Adipose tissue (tissue), 3 donors: ENCODE measurements around the gene TOP2B. TPM values are rescaled to one million over a fixed set of nuclear protein-coding genes. Genes with fewer than 3 reads are reported as not detected.

Experiments
- H3K27ac ChIP-seq: one replicate; pipeline ENCODE4 v1.5.1; 2013; ENCODE audit warnings: low read depth, low read length
- WGBS, 3 donors: extraction: QIAGEN DNeasy Blood & Tissue Kit; methylation state at CpG; one replicate each; pipeline ENCODE4 v1.1.7; 2013; 5-methylcytosine and 5-hydroxymethylcytosine counted together
- polyA plus RNA-seq, 3 donors: library from polyadenylated mRNA; stranded (reverse); fragments of 200-250 nt; gene quantifications; one replicate each; pipeline ENCODE4 v1.2.3, GENCODE V29; 2013
- donor health status: healthy with polysubstance abuse.
- donor health status: Bipolar disorder and iron deficiency.
- donor health status: healthy.

The TOP2B gene
- polyA plus RNA-seq = 10 to 100 TPM; 22.0 to 51.7 (median 34.5) TPM

- peak within 1 kb of the TSS; percentile 86 for H3K27ac ChIP-seq
- 0 to 1% (median 0%) methylated on average over 31 to 33 of the region's 33 CpGs for WGBS, 3 donors
Measured at GRCh38 chr3:25664812-25665314, at the start of gene TOP2B. Gene TOP2B, minus strand, starts transcription at chr3:25664907. Its CDS starts 610 bp downstream, at chr3:25664297.

GRCh38 chr3:25713341-25713985, 48.8 kb upstream of the TOP2B start:
- H3K27ac ChIP-seq = no peak overlapping the region
- WGBS, 3 donors = 88 to 94% (median 92%) methylated on average over 11 of the region's 11 CpGs

GRCh38 chr3:25711090-25711489, 46.4 kb upstream of the TOP2B start:
- H3K27ac ChIP-seq = no peak overlapping the region
- 94 to 96% (median 94%) methylated on average over 2 of the region's 2 CpGs for WGBS, 3 donors

- 58 to 61% (median 59%) methylated on average over 3 of the region's 3 CpGs for WGBS, 3 donors
- no peak overlapping the region for H3K27ac ChIP-seq
Measured at GRCh38 chr3:25708036-25708435, 43.3 kb upstream of the TOP2B start.

GRCh38 chr3:25707268-25707926, 42.7 kb upstream of the TOP2B start:
- H3K27ac ChIP-seq = no peak overlapping the region
- WGBS, 3 donors = 82 to 88% (median 87%) methylated on average over 2 of the region's 2 CpGs

GRCh38 chr3:25706213-25706612, 41.5 kb upstream of the TOP2B start:
- 77 to 90% (median 84%) methylated on average over 4 of the region's 4 CpGs for whole genome bisulfite sequencing, 3 donors

GRCh38 chr3:25697553-25697952, 32.8 kb upstream of the TOP2B start:
- 62 to 78% (median 63%) methylated on average over 1 of the region's 1 CpG for WGBS, 3 donors
- no peak overlapping the region for H3K27ac ChIP-seq

More at GRCh38 chr3:25706213-25706612, 41.5 kb upstream of the TOP2B start:
- H3K27ac ChIP-seq = no peak overlapping the region

- no peak overlapping the region for H3K27ac ChIP-seq
Measured at GRCh38 chr3:25695731-25696420, 31.2 kb upstream of the TOP2B start.

GRCh38 chr3:25693238-25693637, 28.5 kb upstream of the TOP2B start:
- 64 to 68% (median 67%) methylated on average over 3 of the region's 3 CpGs for WGBS, 3 donors
- H3K27ac ChIP-seq = no peak overlapping the region

More at GRCh38 chr3:25695731-25696420, 31.2 kb upstream of the TOP2B start:
- WGBS, 3 donors = 67 to 85% (median 76%) methylated on average over 4 of the region's 4 CpGs

GRCh38 chr3:25692341-25692740, 27.6 kb upstream of the TOP2B start:
- no peak overlapping the region for H3K27ac ChIP-seq
- 58 to 94% (median 72%) methylated on average over 1 of the region's 1 CpG for WGBS, 3 donors

GRCh38 chr3:25690768-25691533, 26.2 kb upstream of the TOP2B start:
- 83 to 91% (median 85%) methylated on average over 2 of the region's 2 CpGs for WGBS, 3 donors
- no peak overlapping the region for H3K27ac ChIP-seq

- WGBS, 3 donors = 58 to 80% (median 58%) methylated on average over 3 of the region's 3 CpGs
- H3K27ac ChIP-seq = no peak overlapping the region
Measured at GRCh38 chr3:25689226-25689625, 24.5 kb upstream of the TOP2B start.

GRCh38 chr3:25687742-25688141, 23.0 kb upstream of the TOP2B start:
- H3K27ac ChIP-seq = no peak overlapping the region
- 87 to 95% (median 94%) methylated on average over 1 of the region's 1 CpG for WGBS, 3 donors

- H3K27ac ChIP-seq = no peak overlapping the region
- WGBS, 3 donors = 93 to 97% (median 96%) methylated on average over 23 of the region's 23 CpGs
Measured at GRCh38 chr3:25686766-25687165, 22.1 kb upstream of the TOP2B start.

- WGBS, 3 donors = 90 to 94% (median 93%) methylated on average over 2 of the region's 2 CpGs
- H3K27ac ChIP-seq = no peak overlapping the region
Measured at GRCh38 chr3:25683882-25684281, 19.2 kb upstream of the TOP2B start.

- 91 to 94% (median 94%) methylated on average over 1 of the region's 1 CpG for WGBS, 3 donors
- H3K27ac ChIP-seq = no peak overlapping the region
Measured at GRCh38 chr3:25683410-25683809, 18.7 kb upstream of the TOP2B start.

- H3K27ac ChIP-seq = no peak overlapping the region
- WGBS, 3 donors = 89 to 94% (median 92%) methylated on average over 3 to 6 of the region's 6 CpGs
Measured at GRCh38 chr3:25679642-25680302, 15.1 kb upstream of the TOP2B start.

GRCh38 chr3:25679166-25679565, 14.5 kb upstream of the TOP2B start:
- no peak overlapping the region for H3K27ac ChIP-seq
- whole genome bisulfite sequencing, 3 donors = 87 to 100% methylated on average over 1 to 2 of the region's 2 CpGs; no CpG with 5 or more reads in 1 of the 3 donors
